ENCODE measurements around the gene KCNN3.

KCNN3 gene

DNA sequence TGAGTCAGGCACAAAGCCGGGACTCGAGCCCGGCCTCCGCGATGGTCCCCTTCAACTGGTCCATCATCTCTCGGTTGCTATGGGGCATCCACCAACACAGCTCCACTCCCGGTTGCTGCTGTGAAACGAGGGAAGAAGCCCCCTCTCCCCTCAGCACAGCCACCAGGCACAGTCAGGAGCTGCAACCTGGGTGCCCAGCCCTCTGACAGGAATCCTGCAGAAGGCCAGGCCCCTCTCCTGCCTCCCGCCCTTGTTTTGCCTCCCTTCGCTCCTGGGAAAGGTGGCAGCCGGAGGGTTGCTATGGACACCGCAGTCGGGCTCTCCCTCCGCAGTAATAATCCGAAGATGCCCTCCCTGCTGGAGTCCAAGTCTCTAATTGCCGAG is 8.9 kb upstream of the KCNN3 start:
- TF ChIP-seq, protein P1, sequence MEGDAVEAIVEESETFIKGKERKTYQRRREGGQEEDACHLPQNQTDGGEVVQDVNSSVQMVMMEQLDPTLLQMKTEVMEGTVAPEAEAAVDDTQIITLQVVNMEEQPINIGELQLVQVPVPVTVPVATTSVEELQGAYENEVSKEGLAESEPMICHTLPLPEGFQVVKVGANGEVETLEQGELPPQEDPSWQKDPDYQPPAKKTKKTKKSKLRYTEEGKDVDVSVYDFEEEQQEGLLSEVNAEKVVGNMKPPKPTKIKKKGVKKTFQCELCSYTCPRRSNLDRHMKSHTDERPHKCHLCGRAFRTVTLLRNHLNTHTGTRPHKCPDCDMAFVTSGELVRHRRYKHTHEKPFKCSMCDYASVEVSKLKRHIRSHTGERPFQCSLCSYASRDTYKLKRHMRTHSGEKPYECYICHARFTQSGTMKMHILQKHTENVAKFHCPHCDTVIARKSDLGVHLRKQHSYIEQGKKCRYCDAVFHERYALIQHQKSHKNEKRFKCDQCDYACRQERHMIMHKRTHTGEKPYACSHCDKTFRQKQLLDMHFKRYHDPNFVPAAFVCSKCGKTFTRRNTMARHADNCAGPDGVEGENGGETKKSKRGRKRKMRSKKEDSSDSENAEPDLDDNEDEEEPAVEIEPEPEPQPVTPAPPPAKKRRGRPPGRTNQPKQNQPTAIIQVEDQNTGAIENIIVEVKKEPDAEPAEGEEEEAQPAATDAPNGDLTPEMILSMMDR (IDR thresholded peaks at IDR 0.05; ENCODE audit: extremely low read depth, missing control alignments): no peak
- no peak for DNase-seq (ENCODE audit: low spot score)

GRCh38 chr1:154878371-154879037 is 8.4 kb upstream of the KCNN3 start:
- TF ChIP-seq, protein P1 (IDR thresholded peaks at IDR 0.05; ENCODE audit: extremely low read depth, missing control alignments): peak; percentile 87
- peak; percentile 75 for DNase-seq (ENCODE audit: low spot score)

DNA sequence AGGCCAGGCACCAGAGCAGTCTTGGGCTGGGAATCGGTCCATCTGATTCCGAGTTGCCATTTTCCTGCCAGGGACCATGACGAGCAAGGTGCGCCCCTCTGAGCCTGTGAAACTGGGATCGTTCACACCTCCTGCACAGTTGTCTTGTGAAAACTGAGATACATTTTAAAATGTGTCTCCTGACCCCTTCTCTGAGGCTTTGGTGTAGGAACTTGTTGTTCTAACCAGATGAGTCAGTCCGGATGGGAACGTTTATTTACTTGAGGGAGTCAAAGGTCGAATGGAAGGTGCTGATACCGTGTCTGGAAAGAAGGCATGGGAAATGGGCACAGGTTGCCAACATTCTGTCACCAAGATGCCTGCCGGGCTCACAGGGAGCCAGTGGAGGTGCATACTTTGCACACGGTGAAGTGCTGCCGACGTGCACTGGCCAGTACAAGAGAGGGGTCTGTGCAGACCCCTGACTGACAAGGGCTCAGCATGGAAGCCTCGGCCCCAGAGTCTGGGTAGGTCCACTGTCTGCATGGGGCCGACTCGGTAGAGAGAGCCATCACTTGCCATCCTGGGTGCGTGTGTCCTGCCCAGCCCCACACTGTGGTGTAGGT is 7.4 kb upstream of the KCNN3 start:
- DNase-seq (ENCODE audit: low spot score): no peak
- TF ChIP-seq, protein P1 (IDR thresholded peaks at IDR 0.05; ENCODE audit: extremely low read depth, missing control alignments): no peak

DNA sequence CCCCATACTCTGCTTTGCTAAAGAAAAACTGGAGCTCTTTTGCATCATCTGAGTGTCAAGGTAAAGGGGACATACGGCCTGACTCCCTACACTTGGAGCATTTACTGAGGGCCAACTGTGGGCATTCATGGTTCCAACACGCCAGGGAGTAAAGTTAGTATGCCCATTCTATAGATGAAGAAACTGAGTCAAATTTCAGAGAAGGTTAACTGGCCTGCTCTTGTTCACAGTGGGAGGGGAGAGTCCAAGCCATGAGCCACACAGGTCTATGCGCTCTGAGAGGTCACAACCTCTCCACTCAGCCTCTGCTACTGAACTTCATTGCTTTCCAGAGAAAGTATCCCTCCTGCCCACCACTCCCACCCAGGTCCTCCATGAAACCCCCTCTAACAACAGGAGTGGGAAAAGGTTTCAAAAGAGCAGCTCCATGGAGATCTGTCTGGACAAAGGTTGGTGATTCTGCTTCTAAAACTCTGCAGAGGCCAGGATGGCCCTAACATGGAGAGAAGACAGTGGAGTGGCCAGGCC is 6.8 kb upstream of the KCNN3 start:
- DNase-seq (ENCODE audit: low spot score): no peak
- TF ChIP-seq, protein P1 (IDR thresholded peaks at IDR 0.05; ENCODE audit: extremely low read depth, missing control alignments): no peak

- TF ChIP-seq, protein P1 (IDR thresholded peaks at IDR 0.05; ENCODE audit: extremely low read depth, missing control alignments): no peak
- DNase-seq (ENCODE audit: low spot score): peak; percentile 56
These were observed 4.4 kb upstream of the KCNN3 start for GRCh38 chr1:154874465-154874864.

GRCh38 chr1:154873321-154873950 is 3.4 kb upstream of the KCNN3 start:
- no peak for DNase-seq (ENCODE audit: low spot score)
- TF ChIP-seq, protein P1 (IDR thresholded peaks at IDR 0.05; ENCODE audit: extremely low read depth, missing control alignments): no peak

DNA sequence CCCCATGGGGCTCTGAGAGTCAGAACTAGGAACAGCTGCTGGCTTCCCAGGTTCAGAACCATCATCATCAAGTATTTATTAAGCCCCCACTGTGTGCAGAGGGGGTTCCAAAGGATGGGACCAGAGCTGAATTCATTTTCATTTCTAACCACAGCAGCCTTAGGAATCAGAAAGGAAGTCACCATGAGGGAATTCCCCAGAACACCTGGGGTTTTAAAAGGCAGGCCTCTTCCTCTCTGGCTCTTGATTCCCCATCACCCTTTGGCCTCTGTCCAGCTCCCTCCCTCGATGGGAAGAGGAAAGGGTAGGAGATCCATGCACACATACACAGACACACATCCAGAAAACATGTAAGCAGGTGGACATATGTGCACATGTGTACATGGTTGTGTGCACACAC is 1.3 kb upstream of the KCNN3 start:
- DNase-seq (ENCODE audit: low spot score): no peak
- TF ChIP-seq, protein P1 (IDR thresholded peaks at IDR 0.05; ENCODE audit: extremely low read depth, missing control alignments): no peak
